Umbilical cord (tissue), 2 donors: ENCODE data around the gene ESR1. TPM values are rescaled to one million over a fixed set of nuclear protein-coding genes. Genes with fewer than 3 reads are reported as not detected.
"Not testable (repeated sequence)": the region's sequence is repeated elsewhere in the genome, so short reads cannot be mapped to it uniquely, and the experiment has no call there.

ENCODE experiments used
- DNase-seq: peaks from one replicate; pipeline ENCODE4 v3.0.0-alpha.2; 2015; ENCODE audit warnings: low spot score
- total RNA-seq: library from RNA; depleted of rRNA; stranded (reverse); fragments of >200 nt; gene quantifications from one replicate; pipeline ENCODE4 v1.2.3, GENCODE V29; 2014; ENCODE audit warnings: low replicate concordance; ENCODE audit not compliant: insufficient read depth

Gene ESR1
- total RNA-seq, 1 donor from 2014 or later = 8.2 TPM

- DNase-seq = no peak
These were observed 245.8 kb downstream of the ESR1 start for GRCh38 chr6:152053332-152053731.

- no peak for DNase-seq
These were observed 247.0 kb downstream of the ESR1 start for GRCh38 chr6:152054441-152054840.

GRCh38 chr6:152055517-152055916 is 248.0 kb downstream of the ESR1 start:
- no peak for DNase-seq

- no peak for DNase-seq
These were observed 250.5 kb downstream of the ESR1 start for GRCh38 chr6:152057832-152058498.

- DNase-seq = no peak
These were observed 252.4 kb downstream of the ESR1 start for GRCh38 chr6:152059909-152060308.

DNA sequence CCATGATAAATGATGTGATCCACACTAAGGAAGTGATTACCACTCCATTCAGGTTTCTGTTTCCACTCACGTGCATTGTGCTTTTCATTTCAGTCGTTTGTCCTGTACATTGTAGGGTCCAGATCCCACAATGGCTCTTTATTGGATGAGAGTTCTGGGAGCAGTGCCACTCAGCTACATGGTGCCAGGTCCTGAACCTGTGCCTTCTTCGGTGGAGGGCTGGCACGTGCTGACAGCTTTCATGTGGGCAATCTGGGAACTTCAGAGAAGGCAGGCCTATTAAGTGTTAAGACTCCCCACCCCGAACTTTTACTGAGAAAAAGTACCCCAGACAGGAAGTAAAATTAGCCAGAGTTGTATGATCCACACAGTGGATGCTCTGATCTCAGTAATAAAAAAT is 255.0 kb downstream of the ESR1 start:
- DNase-seq = no peak

- no peak for DNase-seq
These were observed 255.9 kb downstream of the ESR1 start for GRCh38 chr6:152063170-152063921.

DNA sequence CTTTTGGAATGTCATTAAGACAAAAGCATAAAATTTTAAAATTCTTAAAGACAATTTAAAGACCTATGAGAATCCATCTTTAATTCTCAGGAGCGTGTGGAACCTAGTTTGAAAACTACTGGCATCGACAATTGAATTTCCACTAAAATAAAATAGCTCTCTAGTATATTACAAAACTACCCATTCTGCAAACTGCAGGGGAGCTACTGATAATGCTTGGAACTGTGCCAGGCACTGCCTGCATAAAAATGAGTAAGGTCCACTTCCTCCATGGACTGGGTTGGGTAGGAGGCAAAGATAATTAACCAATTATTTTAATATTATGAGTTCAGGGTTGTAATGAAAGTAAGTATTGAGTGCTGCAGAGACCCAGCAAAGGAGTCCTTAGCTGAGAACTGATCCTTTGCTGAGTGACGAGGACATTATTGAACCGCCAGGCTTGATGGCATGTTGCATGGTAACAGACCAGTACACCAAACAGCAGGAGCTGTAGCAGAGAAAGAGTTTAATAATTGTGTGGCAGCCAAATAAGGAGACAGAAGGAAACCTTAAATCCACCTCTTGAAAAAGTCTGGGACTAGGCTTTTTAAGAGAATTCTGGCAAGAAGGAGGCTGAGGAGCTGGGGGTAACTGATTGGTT is 261.3 kb downstream of the ESR1 start:
- DNase-seq = no peak

- DNase-seq = no peak
These were observed 263.1 kb downstream of the ESR1 start for GRCh38 chr6:152070556-152070955.

DNA sequence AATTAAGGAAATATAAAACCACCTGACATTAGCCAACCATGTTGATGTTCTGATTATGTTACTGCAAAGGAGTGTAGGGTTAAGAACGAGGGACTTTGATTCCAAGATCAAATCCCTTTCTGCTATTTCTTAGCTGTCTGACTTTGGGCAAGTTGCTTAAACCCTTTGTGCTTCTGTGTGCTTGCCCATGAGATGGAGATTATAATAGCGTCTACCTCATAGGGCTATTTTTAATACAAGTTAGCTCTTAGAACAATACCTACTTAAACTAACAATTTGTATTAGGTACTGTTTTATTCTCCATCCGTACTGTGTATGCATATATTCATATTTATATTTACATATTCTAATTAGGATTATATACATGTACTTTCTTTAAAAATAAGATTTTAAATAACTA is 263.8 kb downstream of the ESR1 start:
- DNase-seq = no peak

DNA sequence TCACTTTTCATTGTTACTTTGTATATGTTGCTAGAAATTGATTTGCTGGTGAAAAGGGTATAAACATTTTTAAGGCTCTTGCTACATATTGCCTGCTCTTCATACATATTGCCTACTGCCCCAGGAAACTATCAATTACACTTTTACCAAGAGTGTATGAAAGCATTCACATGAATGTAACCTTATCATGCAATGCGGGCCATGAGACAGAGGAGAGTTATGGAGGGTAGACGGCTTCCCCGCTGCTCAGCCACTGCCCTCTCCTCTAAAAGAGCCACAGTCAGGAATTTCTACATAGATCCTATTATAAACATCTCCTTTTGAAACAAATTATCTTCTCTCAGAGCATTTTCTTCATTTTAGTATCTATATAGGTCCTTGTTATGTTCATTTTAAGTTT is 264.4 kb downstream of the ESR1 start:
- DNase-seq = no peak

- not testable (repeated sequence) for DNase-seq
These were observed 268.8 kb downstream of the ESR1 start for GRCh38 chr6:152076242-152076641.

GRCh38 chr6:152078001-152078400 is 270.5 kb downstream of the ESR1 start:
- DNase-seq = no peak

DNA sequence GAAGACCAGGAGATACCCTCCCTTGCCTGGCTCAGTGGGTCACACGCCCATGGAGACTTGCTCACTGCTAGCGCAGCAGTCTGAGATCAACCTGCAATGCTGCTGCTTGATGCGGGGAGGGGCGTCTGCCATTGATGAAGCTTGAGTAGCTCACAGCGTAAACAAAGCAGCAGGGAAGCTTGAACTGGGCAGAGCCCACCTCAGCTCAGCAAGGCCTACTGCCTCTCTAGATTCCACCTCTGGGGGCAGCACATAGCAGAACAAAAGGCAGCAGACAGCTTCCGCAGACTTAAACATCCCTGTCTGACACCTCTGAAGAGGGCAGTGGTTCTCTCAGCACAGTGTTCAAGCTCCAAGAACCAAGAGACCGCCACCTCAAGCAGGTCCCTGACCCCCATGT is 271.3 kb downstream of the ESR1 start:
- DNase-seq = no peak

- DNase-seq = no peak
These were observed 278.0 kb downstream of the ESR1 start for GRCh38 chr6:152085451-152085921.

- DNase-seq = no peak
These were observed 278.9 kb downstream of the ESR1 start for GRCh38 chr6:152086223-152086873.

DNA sequence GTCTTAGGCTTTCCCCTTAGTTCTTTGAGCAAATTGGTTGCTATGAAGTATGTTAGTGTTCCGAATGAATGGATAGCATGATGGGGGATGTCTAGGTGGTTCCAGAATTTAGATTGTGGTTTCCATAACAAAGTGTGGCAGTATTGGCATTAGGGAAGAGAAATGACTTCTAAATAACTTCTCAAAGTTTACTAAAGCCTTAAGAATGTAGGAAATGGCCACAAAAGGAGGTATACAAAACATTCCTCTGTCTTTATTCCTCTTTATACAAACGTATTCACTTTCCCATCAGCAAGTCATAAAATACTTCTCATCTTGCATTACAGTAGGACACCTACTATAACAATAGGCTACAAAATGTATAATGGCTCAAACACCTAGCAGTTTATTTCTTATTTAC is 279.6 kb downstream of the ESR1 start:
- DNase-seq = no peak

GRCh38 chr6:152087701-152088100 is 280.2 kb downstream of the ESR1 start:
- DNase-seq = no peak

DNA sequence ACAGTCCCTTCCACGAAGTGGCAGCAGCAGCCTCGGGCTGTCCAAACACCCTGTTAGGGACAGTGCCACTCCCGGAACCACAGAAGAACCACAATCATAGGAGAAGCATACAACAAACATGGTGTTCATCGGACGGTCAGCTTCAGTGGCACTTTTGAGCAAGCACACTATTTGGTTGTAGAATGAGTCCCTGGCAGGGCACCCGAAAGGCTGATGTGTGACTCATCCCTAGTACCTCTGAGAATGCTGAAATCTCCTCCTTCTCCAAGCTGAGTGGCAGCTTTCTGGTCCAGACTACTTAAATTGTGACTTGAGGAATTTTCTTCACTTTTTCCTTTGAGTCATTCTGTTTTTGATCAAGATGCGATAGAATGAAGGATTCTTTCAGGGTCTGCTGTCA is 282.5 kb downstream of the ESR1 start:
- DNase-seq = no peak

DNA sequence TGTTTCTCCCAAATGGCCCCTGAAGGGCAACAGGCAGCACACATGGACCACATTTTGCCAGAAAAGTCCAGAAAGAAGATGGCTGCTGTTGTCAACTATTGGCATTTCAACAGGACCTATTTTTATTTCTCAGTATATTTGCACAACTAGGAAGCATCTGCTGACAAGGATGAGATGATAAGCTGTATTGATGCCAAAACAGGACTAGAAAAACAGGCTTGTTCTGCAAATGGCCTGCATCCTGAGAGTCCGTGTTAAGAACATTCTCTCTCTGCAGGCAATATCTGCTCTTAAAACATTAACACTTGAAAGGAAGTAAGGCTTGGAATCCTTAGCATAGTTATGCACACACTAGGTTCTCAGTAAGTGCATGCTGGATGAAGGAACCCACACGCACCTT is 283.7 kb downstream of the ESR1 start:
- DNase-seq = peak; percentile 27

DNA sequence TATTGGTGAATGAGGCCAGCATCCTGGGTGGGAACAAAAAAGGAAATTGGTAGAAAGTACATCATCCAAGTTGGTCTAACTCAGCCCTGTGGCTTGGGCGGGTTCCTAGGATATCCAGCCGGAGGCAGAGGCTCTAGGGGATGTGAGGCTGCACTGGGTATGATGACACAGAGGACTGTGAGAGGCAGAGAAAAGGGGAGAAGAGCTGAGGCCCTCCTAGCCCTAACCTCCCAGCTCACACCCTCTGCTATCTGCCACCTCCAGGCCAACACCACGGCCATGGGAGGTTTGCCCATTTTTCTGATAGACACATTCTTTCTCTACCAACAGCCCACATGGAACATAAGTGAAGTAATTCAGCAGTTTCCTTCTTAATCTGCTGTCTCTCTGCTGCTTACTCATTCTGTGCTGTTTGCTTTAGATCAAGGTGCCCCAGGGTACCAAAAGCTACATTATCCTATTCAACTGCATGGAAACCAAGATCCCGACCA is 284.4 kb downstream of the ESR1 start:
- no peak for DNase-seq

- no peak for DNase-seq
These were observed 286.2 kb downstream of the ESR1 start for GRCh38 chr6:152093711-152094110.
